ENCODE results near the gene HUS1B.
"Not testable (repeated sequence)": the region's sequence is repeated elsewhere in the genome, so short reads cannot be mapped to it uniquely, and the experiment has no call there.

GRCh38 chr6:694431-695126, 37.7 kb upstream of the HUS1B start:
- TF ChIP-seq CTCF (IDR thresholded peaks at IDR 0.05; ENCODE audit: low read depth, low read length); POLR2A (IDR thresholded peaks at IDR 0.05; ENCODE audit: extremely low read depth, insufficient read length); MAX (IDR thresholded peaks at IDR 0.05; ENCODE audit: low read depth, low read length); MYC (IDR thresholded peaks at IDR 0.05; ENCODE audit: low read depth, low read length): not testable (repeated sequence)
